GM18519 (cell line): Measurements from ENCODE around the gene RUFY1.

Source experiments
- ATAC-seq: cut with Tn5 transposase; IDR thresholded peaks from one replicate; pipeline ENCODE4 v1.9.1; 2021; ENCODE audit warnings: mild to moderate bottlenecking, moderate library complexity; ENCODE audit not compliant: unreplicated experiment, low FRiP score

The RUFY1 gene

DNA sequence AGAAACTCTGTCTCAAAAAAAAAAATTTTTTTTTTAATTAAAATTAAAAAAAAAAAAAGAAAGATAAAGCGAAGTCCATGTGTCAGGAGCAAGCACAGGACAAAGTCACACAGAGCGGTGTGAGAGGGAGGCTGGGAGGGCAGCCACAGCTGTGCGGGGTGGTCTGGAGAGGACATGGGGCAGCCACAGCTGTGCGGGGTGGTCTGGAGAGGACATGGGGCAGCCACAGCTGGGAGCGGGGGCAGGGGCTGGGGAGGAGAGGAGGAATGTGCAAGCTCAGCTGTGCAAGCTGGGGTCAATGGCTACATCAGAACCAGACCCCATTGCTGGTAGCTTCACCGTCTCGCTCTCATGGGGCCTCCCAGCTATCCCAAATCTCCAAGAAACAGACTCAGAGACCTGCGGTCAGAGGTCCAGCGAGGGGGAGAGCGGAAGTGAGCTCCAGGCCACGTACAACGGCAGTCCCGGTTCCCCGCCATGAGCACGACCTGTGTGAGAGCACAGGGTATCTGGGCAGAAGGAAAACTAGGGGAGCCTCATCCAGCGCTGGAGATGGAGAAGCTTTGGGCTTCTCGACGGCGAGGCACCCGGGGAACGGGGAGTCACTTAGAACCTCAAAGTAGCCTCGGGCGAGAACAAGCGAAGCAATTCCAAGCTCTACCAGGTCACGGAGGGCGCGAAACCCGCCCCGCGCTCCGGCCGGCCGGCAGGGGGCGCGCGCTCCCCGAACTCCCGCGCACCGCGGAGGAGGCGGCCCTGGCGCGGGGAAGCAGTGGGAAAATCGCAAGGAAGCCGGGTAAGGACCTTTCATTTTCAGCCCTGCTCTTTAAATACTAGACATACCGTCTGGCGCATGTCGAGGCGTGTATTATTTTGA lies 107.2 kb downstream of the RUFY1 start:
- ATAC-seq, result peak; percentile 86

DNA sequence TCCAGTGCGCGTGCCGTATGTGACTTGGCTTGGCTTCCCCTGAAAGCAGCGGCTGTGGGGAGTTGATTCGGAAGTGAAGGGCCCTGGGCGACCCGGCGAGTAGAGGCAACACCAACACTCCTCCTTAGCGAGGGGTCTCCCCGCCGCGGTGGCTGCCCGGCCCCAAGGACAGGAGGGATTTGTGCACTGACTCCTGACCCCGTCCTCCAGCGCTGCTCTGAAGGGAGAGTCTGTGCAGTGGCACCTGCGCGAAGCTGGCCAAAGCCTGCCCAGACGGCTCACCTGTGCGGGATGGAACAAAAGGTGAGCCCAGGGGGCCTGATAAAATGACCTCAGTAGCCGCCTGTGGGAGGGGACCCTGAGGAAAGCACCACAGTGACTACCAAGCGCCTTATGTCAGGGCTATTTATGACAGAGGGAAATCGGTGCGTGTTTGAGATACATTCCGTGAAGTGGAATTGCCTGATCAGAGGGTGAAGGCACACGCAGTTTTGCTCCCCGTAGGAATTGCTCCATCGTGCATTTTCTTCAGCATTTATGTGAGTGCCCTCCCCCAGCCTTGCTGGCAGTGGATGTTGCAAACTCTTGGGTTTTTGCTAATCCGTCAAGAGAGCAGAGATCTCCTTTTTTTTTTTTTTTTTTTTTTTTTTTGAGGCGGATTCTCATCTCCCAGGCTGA lies 108.0 kb downstream of the RUFY1 start:
- ATAC-seq, result peak; percentile 20
